NCI-H748 (cell line): ENCODE results near the gene TMEM205.
A peak's percentile ranks its signal among the peaks of the same experiment; 100 is the strongest.
"Not testable (repeated sequence)": the region's sequence is repeated elsewhere in the genome, so short reads cannot be mapped to it uniquely, and the experiment has no call there.

Source experiments
- DNase-seq: peaks from one replicate; lab custom pipeline; 2025; ENCODE audit not compliant: unreplicated experiment; lab: John Stamatoyannopoulos, UW

TMEM205 gene

DNA sequence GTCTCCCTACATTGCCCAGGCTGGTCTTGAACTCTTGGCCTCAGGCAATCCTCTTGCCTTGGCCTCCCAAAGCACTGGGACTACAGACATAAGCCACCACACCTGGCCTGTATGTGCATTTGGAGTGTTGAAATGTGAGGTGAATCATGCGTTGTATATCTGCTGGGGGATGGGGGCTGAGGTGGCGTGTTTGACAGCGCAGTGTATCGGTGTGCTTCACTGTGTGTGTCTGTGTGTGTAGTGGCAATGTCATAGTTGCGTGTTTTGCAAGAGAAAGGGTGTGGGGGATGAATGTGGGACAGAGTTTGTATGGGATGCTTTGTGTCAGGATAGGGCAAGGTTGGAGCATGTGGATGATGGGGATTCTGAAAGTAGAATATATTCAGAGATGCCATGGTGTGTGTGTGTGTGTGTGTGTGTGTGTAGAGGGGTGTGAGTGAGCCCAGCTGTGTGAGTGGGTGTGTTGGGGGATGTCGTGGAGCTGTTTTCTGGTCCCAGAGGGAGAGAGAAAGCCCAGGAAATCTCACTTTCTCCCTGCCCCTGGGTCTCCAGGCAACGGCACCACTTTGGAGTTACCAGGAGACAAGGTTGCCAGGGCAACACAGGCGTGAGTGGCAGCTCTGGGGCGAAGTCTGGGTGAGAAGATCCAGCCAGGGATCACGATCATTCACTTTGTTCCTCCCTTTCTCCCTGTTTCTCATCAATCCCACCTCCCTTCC lies 27.3 kb upstream of the TMEM205 start:
- peak; percentile 93 for DNase-seq

DNA sequence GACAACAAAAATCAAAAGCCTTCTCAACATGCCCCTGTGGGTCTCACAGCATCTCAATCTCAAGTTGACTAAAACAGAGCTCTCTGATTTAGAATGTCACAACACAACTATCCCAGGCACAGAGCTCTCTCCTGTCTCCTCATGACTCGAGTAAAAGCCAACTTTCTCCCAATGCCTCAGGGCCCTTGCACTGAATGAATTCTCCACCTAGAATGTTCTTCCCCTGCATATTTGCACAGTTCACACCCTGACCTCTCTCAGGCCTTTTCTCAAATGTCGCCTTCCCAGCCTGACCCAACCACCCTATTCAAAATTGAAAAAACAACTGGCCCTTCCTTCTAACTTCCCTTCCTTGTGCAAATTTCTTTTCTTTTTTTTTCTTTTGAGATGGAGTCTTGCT lies 24.7 kb upstream of the TMEM205 start:
- DNase-seq = no peak

DNA sequence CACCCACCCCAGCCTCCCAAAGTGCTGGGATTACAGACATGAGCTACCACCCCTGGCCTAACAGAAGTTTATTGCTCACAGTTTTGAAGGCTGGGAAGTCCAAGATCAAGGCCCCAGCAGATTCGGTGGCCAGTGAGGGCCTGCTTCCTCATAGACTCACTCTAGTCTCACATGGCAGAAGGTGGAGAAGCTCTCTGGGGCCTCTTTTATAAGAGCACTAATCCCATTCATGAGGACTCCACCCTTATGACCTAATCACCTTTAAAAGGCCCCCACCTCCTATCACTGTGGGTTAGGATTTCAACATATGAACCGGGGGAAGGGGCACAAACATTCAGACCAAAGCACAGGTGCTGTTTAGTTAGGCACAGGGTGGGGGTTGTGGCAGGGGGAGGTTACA lies 21.5 kb upstream of the TMEM205 start:
- DNase-seq = no peak

DNA sequence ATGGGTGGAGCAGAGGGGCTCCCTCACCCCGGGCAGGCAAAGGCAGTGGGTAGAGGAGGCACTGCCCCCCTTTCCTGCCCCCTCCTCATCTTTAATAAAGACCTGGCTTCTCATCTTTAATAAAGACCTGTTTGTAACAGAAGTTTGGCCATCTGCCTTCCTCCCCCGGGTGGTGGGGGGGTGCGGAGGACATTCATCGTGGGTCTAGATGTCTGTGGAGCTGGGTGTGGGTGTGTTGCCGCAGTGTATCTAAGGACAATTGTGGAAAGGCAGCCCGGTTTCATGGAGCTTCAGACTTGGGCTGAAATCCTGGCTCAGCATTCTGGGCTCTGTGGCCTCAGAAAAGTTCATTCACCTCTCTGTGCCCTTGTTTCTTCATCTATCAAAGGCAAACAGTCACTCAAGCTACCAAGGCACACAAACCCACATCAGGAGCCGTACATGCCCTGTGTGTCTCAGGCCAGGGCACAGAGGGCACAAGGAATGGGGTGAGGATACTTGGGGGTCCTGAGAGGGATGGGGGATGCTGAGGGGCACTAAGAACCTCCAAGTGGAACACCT lies 19.6 kb upstream of the TMEM205 start:
- DNase-seq = no peak

GRCh38 chr19:11364935-11365334 lies 18.9 kb upstream of the TMEM205 start:
- no peak for DNase-seq

DNA sequence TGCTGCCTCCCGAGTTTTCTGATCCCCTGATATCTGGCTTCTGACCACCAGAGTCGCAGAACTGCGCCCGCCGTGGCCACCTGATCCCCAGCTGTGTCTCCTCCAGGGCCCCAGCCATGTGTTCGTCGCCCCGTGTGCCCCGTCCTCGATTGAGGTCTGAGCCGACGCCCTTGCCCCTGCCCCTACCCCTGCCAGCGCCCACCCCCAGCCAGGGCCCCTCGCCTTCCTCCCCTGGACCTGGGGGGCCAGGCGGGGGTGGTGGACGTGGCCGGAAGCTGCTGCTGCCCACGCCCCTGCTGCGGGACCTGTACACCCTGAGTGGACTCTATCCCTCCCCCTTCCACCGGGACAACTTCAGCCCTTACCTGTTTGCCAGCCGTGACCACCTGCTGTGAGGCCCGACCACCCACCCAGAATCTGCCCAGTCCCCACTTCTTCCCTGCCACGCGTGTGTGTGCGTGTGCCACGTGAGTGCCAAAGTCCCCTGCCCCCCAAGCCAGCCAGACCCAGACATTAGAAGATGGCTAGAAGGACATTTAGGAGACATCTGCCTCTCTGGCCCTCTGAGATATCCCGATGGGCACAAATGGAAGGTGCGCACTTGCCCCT lies 18.3 kb upstream of the TMEM205 start:
- no peak for DNase-seq

DNA sequence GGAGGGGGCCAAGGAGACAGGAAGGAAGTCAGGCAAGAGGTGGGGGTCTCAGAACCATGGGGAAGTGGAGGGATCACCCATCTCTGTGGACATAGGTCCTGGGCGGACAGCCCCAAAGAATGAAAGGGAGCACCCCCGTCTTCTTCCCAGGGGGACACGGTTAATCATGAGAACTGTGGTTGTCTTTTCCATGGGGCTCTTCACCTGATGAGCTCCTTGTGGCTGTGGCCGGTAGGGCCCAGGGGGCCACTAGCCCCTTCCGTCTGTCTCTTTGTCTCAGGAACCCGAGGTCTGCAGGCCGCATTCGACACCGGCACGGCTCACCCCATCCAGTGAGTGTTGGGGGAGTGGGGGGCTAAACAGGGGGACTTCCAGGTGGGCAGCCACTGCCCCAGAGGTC lies 17.8 kb upstream of the TMEM205 start:
- no peak for DNase-seq

DNA sequence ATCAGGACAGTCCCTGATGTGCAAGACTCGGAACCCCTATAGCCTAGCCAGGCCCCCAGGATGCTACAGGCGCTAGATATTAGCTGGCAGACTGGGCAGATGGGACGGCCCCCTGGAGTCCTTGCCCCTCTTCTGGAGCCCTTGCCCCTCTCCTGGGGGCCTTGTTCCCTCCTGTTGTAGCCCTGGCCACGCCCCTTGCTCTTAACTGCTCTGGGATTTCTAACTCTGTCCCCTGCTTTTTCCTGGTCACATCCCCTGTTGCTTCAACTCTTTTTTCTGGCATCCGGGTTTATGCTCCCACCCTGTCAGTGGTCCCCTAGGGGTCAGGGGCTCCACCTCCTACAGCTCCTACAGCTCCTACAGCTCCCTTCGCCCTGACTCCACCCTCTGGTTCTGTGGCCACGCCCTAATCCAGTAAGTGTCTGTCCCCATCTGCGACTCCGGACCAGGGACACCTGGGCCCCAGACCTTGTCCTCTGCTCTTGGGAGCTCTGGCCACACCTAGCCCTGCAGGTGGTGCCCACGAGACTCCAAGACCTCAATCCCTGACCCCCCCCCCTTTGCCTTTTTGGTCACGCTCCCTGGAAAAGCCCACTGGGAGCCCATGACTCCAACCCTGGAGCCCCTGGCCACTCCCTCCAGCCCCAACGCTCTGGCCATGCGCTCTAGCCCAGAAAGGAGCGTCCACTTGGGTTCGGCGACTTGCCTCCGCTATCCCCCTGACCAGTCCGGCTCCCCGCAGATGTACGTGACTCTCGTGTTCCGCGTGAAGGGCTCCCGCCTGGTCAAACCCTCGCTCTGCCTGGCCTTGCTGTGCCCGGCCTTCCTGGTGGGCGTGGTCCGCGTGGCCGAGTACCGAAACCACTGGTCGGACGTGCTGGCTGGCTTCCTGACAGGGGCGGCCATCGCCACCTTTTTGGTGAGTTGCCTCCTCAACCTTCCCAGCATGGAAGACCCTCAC lies 16.0 kb upstream of the TMEM205 start:
- DNase-seq = no peak

- DNase-seq = peak; percentile 51
Measured at GRCh38 chr19:11361037-11361770, 15.1 kb upstream of the TMEM205 start.

DNA sequence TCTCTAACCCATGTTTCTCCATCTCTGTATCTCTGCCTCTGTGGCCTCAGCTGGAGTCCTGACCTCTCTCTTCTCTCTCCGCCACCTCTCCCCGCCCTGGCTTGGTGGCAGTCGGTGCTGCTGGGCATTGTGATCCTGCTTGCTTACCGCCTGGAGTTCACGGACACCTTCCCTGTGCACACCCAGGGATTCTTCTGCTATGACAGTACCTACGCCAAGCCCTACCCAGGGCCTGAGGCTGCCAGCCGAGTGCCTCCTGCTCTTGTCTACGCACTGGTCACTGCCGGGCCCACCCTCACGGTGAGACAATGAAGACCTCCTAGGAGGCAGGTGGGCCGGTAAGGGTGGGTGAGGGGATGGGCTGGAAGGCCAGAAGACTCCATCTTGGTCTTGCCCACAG lies 13.4 kb upstream of the TMEM205 start:
- no peak for DNase-seq

DNA sequence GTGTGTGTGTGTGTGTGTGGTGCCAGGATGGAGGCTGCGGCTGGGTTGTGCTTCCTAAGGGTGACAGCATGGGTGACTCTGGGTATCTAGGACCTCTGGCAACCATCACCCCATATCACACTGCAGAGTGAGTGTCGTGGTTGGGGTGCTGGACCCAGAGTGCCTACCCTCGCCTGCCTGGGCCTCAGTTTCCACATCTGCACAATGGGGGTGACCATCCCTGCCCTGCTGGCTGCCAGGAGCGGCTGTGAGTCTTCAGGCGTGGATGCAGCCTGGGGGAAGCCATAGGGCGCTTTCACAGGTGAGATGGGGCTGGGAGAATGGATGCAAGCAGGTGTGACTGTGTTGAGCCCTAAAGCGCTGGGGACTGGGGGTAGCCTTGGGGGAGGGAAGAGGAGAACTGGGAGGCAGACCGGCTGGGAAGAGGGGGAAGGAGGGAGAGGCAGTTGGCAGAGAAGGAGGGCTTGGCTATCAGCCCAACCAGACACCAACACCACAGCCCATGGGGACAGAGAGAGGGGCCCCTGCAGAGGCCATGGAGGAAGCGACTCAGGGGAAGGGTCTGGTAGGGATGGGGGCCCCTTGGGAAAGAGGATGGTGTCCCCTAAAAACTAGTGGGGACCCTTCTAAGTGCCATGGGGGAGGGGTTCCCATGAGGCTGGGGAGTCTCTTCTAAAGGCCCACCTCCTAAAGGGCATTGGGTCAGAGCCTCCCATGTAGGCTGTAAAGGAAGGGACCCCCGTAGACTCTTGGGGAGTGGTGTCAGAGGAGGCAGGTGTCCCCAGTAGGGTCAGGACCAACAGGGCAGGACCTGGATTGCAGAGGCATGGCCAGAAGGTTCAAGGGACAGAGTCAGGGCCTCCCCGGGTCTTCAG lies 10.8 kb upstream of the TMEM205 start:
- no peak for DNase-seq

- no peak for DNase-seq
Measured at GRCh38 chr19:11356074-11356397, 10.0 kb upstream of the TMEM205 start.

DNA sequence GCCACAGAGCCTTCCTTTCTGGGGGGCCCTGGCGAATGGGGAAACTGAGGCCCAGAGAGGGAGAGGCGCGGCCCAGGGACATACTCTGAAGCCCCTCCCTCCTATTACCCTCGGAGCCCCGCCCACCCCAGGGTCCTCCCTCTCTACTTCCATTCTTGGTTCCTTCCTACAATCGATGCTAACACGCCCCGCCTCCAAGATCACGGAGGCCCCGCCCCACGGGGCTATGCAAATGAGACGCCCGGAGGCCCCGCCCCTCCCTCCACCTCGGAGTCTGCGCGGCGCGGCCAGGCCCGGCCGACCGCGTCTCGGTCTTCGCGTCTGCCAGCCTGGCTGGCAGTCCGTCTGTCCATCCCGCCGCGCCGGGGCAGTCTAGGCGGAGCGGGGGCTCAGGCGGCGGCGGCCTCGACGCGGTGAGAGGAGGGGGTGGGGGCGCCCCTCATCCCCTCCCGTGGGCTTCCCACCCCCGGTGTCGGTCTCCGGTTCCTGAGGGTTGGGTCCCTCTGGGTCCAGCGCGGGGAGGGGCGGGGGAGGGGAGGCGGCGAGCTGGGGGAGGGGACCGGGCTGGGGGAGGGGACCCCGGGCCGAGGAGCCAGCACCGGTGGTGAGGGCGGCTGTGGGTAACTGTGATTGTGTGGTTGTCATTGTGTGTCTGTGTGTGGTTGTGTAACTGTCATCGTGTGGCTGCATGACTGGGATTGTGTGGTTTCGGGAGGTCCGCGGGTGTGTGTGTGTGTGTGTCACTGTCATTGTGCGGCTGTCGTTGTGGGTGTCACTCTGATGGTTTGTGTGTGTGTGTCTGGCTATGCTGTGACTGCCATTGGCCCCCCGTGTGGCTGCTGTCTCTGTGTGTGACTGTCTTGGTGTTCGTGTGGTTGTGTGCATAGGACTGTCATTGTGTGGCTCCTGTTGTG lies 9.3 kb upstream of the TMEM205 start, which contains the start of gene PLPPR2:
TSS of gene PLPPR2 (plus strand) at position 273 of the 914 bp plus-strand sequence. CDS start 2,242 bp downstream, outside the sequence.
- DNase-seq = peak; percentile 86

GRCh38 chr19:11354102-11354501 lies 8.0 kb upstream of the TMEM205 start:
- DNase-seq = not testable (repeated sequence)

DNA sequence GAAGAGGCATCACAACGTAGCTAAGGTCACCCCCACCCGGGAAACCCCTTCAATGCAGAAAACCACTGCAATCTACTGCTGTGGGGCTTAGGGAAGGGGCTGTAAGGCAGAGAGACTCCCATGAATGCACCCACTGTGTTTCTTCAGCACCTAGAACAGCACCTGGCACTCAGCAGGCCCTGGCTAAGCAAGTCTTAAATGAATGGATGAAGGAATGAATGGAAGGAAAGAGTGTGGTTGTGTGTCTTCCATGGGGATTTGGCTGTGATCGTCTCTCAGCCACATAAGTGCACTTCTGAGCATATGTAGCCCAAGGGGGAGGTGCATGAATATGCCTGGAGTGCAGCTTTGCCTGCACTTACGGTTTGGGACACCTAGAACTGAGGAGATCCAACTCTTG lies 3.1 kb upstream of the TMEM205 start:
- DNase-seq = no peak

GRCh38 chr19:11347546-11348039 lies 1.5 kb upstream of the TMEM205 start:
- no peak for DNase-seq

DNA sequence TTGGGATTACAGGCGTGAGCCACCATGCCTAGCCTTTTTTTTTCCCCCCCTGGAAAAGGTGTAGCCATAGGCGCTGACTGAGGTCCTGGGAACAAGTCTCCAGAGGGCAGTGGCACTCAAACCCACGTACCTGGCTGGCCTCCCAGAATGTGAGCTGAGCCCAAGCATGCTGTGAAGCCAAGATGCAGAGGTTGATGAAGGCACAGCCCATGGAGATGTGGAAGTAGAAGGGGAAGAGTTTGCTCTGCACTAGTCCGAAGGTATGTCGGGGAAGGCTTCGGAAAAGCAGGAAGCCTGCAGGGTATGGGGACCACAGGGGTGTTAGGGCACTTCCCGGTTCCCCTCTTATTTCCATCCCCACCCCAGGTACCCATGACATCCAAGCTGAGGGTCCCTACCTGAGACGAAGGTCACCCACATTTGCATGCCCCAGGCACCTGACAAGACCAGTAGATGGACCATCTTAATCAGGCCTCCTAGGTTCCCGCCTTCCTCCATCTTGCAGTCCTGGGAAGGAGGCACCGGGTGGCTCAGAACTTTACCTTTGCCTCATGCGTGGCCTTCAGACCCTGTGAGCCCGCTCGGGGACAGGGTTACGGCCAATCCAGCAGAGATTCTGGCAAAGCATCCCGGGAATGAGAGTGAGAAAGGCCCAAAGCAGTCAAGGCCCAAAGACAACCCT lies 805 bp downstream of the TMEM205 start:
- no peak for DNase-seq

GRCh38 chr19:11342429-11342828 lies 3.6 kb downstream of the TMEM205 start:
- no peak for DNase-seq
